Esophagus squamous epithelium (tissue), 5 donors: ENCODE measurements around the gene CAAP1. TPM values are rescaled to one million over a fixed set of nuclear protein-coding genes. Genes with fewer than 3 reads are reported as not detected.
A peak's percentile ranks its signal among the peaks of the same experiment; 100 is the strongest.
"Not testable (repeated sequence)": the region's sequence is repeated elsewhere in the genome, so short reads cannot be mapped to it uniquely, and the experiment has no call there.

Experiments used
- DNase-seq: peaks from one replicate; lab custom pipeline; 2025; lab: John Stamatoyannopoulos, UW
- H3K27ac ChIP-seq, 4 donors: fragments of 200-600 bp; sonication (generic); one replicate each; pipeline ENCODE4 v1.5.1; 2016 to 2019; ENCODE audit warnings: mild to moderate bottlenecking in 1 of 4
- H3K27me3 ChIP-seq, 4 donors: fragments of 200-600 bp; sonication (generic); 1 replicate in 3 of 4; 2 replicates in 1 of 4; pipeline versions ENCODE4 v1.5.1 to v1.6.0; 2017 to 2021; ENCODE audit warnings: antibody characterized with exemption in 1 of 4
- H3K36me3 ChIP-seq, 3 donors: fragments of 200-600 bp; sonication (generic); one replicate each; pipeline ENCODE4 v1.5.1; 2016 to 2019
- H3K4me1 ChIP-seq, 3 donors: fragments of 200-600 bp; sonication (generic); one replicate each; pipeline ENCODE4 v1.5.1; 2017 to 2019
- H3K4me3 ChIP-seq, 4 donors: fragments of 200-600 bp; sonication (generic); 1 replicate in 3 of 4; 2 replicates in 1 of 4; pipeline ENCODE4 v1.5.1; 2016 to 2019; ENCODE audit warnings: mild to moderate bottlenecking in 2 of 4, moderate library complexity in 1 of 4
- H3K9me3 ChIP-seq, 3 donors: fragments of 200-600 bp; sonication (generic); one replicate each; pipeline ENCODE4 v1.5.1; 2016 to 2019
- POLR2A ChIP-seq, 4 donors: fragments of 450-650 bp; IDR thresholded peaks; one replicate each; pipeline ENCODE4 v1.6.1; 2017; ENCODE audit warnings: antibody characterized with exemption in 4 of 4, mild to moderate bottlenecking in 4 of 4, moderate library complexity in 3 of 4
- WGBS, 2 donors: methylation state at CpG; one replicate each; pipeline ENCODE4 v1.1.5; 2018; 5-methylcytosine and 5-hydroxymethylcytosine counted together
- intact Hi-C: fragments of 100-400 bp; cut with DNase I; formaldehyde crosslinking; loops from one replicate; pipeline ENCODE4 v1.15.0; 2022
- total RNA-seq, 4 donors: library from RNA; depleted of rRNA; stranded (reverse); fragments of >200 nt; gene quantifications; one replicate each; pipeline ENCODE4 v1.1.0, GENCODE V29; 2016
- TF ChIP-seq, protein P1 (sequence below), 6 experiments: fragments of 450-650 bp in 4 of 6; fragments of 200-600 bp in 2 of 6; sonication (generic) in 2 of 6; IDR thresholded peaks; one replicate each; pipeline ENCODE4 v1.5.1; 2016 to 2019; ENCODE audit warnings: antibody characterized with exemption in 6 of 6, mild to moderate bottlenecking in 4 of 6, moderate library complexity in 4 of 6
- donor health status: DM: yes; HTN: yes; CAD: no.

CAAP1 gene
- total RNA-seq, 4 donors from 2014 or later, result 9.6 to 22.7 (median 19.7) TPM

DNA sequence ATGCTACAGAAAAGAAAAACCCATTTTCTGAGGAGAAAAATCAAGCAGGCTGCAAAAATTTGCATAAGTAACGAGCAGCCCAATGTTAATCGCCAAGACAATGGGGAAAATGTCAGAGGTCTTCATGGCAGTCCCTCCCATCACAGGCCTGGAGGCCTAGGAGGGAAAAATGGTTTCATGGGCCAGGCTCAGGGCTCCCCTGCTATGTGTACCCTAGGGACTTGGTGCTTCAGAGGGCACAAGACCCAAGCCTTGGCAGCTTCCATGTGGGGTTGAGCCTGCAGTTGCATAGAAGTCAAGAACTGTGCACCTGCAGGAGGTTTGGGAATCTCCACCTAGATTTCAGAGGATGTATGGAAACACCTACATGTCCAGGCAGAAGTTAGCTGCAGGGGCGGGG lies 10.4 kb downstream of the CAAP1 start:
- peaks cover 4 to 84% (median 6%) of the 10 kb centered on the region in 3 donors for H3K36me3 ChIP-seq
- intact Hi-C loops, result no loop called here
- H3K9me3 ChIP-seq, result peaks cover 0 to 8% (median 0%) of the 10 kb centered on the region in 3 donors
- no peaks in the 10 kb centered on the region for H3K27me3 ChIP-seq
- TF ChIP-seq, protein P1, sequence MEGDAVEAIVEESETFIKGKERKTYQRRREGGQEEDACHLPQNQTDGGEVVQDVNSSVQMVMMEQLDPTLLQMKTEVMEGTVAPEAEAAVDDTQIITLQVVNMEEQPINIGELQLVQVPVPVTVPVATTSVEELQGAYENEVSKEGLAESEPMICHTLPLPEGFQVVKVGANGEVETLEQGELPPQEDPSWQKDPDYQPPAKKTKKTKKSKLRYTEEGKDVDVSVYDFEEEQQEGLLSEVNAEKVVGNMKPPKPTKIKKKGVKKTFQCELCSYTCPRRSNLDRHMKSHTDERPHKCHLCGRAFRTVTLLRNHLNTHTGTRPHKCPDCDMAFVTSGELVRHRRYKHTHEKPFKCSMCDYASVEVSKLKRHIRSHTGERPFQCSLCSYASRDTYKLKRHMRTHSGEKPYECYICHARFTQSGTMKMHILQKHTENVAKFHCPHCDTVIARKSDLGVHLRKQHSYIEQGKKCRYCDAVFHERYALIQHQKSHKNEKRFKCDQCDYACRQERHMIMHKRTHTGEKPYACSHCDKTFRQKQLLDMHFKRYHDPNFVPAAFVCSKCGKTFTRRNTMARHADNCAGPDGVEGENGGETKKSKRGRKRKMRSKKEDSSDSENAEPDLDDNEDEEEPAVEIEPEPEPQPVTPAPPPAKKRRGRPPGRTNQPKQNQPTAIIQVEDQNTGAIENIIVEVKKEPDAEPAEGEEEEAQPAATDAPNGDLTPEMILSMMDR (IDR thresholded peaks at IDR 0.05), result no peak
- TF ChIP-seq POLR2A (IDR thresholded peaks at IDR 0.05), result no peak
- WGBS, 2 donors, result 90 to 100% methylated on average over 2 of the region's 3 CpGs
- H3K27ac ChIP-seq, result no peak overlapping the region
- DNase-seq, result no peak
- H3K4me3 ChIP-seq, result no peak overlapping the region
- no peaks in the 10 kb centered on the region for H3K4me1 ChIP-seq

GRCh38 chr9:26880262-26880661 lies 12.3 kb downstream of the CAAP1 start:
- intact Hi-C loops, result no loop called here
- H3K27me3 ChIP-seq, result no peaks in the 10 kb centered on the region
- DNase-seq, result no peak
- no peak overlapping the region for H3K4me3 ChIP-seq
- TF ChIP-seq, protein P1 (IDR thresholded peaks at IDR 0.05), result no peak
- TF ChIP-seq POLR2A (IDR thresholded peaks at IDR 0.05), result no peak
- no peaks in the 10 kb centered on the region for H3K4me1 ChIP-seq
- H3K9me3 ChIP-seq, result peaks cover 0 to 8% (median 0%) of the 10 kb centered on the region in 3 donors
- 67 to 100% methylated on average over 1 to 3 of the region's 4 CpGs for WGBS, 2 donors
- H3K36me3 ChIP-seq, result peaks cover 4 to 84% (median 10%) of the 10 kb centered on the region in 3 donors
- no peak overlapping the region for H3K27ac ChIP-seq

DNA sequence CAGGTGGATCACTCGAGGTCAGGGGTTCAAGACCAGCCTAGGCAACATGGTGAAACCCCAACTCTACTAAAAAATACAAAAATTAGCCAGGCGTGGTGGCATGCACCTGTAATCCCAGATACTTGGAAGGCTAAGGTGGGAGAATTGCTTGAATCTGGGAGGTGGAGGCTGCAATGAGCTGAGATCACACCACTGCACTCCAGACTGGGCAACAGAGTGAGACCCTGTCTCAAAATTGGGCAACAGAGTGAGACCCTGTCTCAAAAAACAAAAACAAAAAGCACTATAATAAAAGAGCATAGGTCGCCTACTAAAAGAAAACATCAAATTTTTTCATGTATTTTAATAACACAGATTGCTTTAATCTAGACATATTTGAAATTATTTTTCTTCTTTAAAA lies 17.4 kb downstream of the CAAP1 start:
- H3K4me3 ChIP-seq, H3K27ac ChIP-seq, H3K27me3 ChIP-seq, H3K9me3 ChIP-seq, H3K4me1 ChIP-seq, intact Hi-C loops, DNase-seq: not testable (repeated sequence)
- 90 to 98% methylated on average over 3 of the region's 3 CpGs for WGBS, 2 donors
- H3K36me3 ChIP-seq, result peaks cover 0 to 48% (median 4%) of the 10 kb centered on the region in 3 donors

DNA sequence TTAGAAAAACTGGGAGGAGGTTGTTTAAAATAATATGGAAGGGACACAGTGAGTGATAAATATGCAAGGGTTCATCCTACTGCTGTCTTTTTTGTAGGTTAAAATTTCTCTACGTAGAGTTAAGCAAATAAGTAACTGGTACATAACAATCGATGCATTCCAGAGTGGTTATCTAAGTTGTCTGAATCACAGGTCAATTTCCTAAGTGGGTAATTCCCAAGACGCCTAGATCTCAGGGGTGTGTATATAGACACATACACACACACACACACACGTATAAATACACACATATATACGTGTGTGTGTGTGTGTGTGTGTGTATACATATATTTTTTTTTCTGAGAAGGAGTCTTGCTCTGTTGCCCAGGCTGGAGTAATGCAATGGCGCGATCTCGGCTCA lies 22.3 kb downstream of the CAAP1 start:
- no peak for TF ChIP-seq POLR2A (IDR thresholded peaks at IDR 0.05)
- TF ChIP-seq, protein P1 (IDR thresholded peaks at IDR 0.05), result no peak
- 84 to 95% methylated on average over 8 of the region's 8 CpGs for whole genome bisulfite sequencing, 2 donors
- intact Hi-C loops, result no loop called here
- Histone ChIP-seq H3K4me3 (no peak overlapping the region), H3K27ac (no peak overlapping the region), H3K36me3 (peaks cover 0 to 49% (median 0%) of the 10 kb centered on the region in 3 donors), H3K27me3 (no peaks in the 10 kb centered on the region), H3K9me3 (no peaks in the 10 kb centered on the region), H3K4me1 (no peaks in the 10 kb centered on the region)
- no peak for DNase-seq

DNA sequence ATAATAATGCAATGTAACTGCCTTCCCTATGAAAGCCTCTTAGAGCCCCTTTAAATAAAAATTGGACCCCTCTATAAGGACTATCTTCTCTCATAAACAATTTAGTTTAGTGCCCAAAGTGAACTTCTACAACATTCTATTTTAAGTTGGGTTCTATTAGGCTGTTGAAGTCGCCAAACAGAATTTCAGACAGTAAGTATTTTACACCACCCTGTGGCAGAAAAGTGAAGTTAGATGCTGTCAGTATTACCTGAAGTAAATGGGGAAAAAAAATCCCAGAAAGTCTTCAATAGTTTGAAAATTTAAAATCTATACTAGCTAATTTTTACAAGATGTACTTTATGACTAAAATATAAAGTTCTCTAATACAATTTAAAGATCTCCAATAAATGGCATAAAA lies 29.5 kb downstream of the CAAP1 start:
- Histone ChIP-seq H3K36me3 (peaks cover 0 to 56% (median 0%) of the 10 kb centered on the region in 3 donors), H3K9me3 (no peaks in the 10 kb centered on the region), H3K27ac (no peak overlapping the region), H3K4me1 (no peaks in the 10 kb centered on the region), H3K4me3 (no peak overlapping the region), H3K27me3 (no peaks in the 10 kb centered on the region)
- WGBS, 2 donors, result 29 to 61% methylated on average over 1 of the region's 1 CpG
- no peak for DNase-seq
- TF ChIP-seq, protein P1 (IDR thresholded peaks at IDR 0.05), result peak in 1 of 6 experiments; percentile 30
- TF ChIP-seq POLR2A (IDR thresholded peaks at IDR 0.05), result no peak
- intact Hi-C loops, result no loop called here
